Spinal cord (tissue), 10 donors: ENCODE measurements around the gene SSU72. TPM values are rescaled to one million over a fixed set of nuclear protein-coding genes. Genes with fewer than 3 reads are reported as not detected.
"Not testable (repeated sequence)": the region's sequence is repeated elsewhere in the genome, so short reads cannot be mapped to it uniquely, and the experiment has no call there.

ENCODE experiments used
- DNase-seq, 6 donors: peaks; one replicate each; pipeline versions ENCODE4 v3.0.0 to v3.0.0-alpha.2; 2013 to 2015; ENCODE audit warnings: low spot score in 6 of 6, low read depth in 4 of 6
- H3K27ac ChIP-seq: one replicate; pipeline ENCODE4 v1.5.1; 2013; ENCODE audit warnings: low read depth, low read length, control low read depth
- H3K27me3 ChIP-seq: one replicate; pipeline ENCODE4 v1.6.1; 2013; ENCODE audit warnings: low read length; ENCODE audit not compliant: control insufficient read depth, insufficient read depth
- H3K36me3 ChIP-seq: one replicate; pipeline ENCODE4 v1.6.1; 2013; ENCODE audit warnings: low read length; ENCODE audit not compliant: control insufficient read depth, insufficient read depth
- H3K4me1 ChIP-seq: one replicate; pipeline ENCODE4 v1.6.1; 2013; ENCODE audit warnings: low read length; ENCODE audit not compliant: control insufficient read depth, insufficient read depth
- H3K4me3 ChIP-seq: one replicate; pipeline ENCODE4 v1.5.1; 2013; ENCODE audit warnings: low read depth, low read length, control low read depth
- H3K9me3 ChIP-seq: one replicate; pipeline ENCODE4 v1.6.1; 2013; ENCODE audit warnings: low read length; ENCODE audit not compliant: control insufficient read depth, insufficient read depth
- WGBS: methylation state at CpG from one replicate; pipeline ENCODE4 v1.1.5; 2013; ENCODE audit warnings: missing lambda C conversion rate; ENCODE audit not compliant: insufficient coverage; 5-methylcytosine and 5-hydroxymethylcytosine counted together
- polyA plus RNA-seq, 2 donors: library from polyadenylated mRNA; unstranded; fragments of 120-200 nt; gene quantifications; one replicate each; pipeline ENCODE4 v1.2.1, GENCODE V29; 2013; ENCODE audit not compliant: insufficient read length in 2 of 2
- total RNA-seq, 2 donors: library from RNA; depleted of rRNA in 1 of 2; stranded (reverse); fragments of 120-200 nt in 1 of 2; fragments of >200 nt in 1 of 2; gene quantifications; one replicate each; pipeline versions ENCODE4 v1.2.3 to v1.2.4, GENCODE V29; 2013 to 2014
- donor health status: healthy.

Gene SSU72
- total and polyA plus RNA-seq, 4 donors: 42.1 to 121 (median 83.3) TPM

DNA sequence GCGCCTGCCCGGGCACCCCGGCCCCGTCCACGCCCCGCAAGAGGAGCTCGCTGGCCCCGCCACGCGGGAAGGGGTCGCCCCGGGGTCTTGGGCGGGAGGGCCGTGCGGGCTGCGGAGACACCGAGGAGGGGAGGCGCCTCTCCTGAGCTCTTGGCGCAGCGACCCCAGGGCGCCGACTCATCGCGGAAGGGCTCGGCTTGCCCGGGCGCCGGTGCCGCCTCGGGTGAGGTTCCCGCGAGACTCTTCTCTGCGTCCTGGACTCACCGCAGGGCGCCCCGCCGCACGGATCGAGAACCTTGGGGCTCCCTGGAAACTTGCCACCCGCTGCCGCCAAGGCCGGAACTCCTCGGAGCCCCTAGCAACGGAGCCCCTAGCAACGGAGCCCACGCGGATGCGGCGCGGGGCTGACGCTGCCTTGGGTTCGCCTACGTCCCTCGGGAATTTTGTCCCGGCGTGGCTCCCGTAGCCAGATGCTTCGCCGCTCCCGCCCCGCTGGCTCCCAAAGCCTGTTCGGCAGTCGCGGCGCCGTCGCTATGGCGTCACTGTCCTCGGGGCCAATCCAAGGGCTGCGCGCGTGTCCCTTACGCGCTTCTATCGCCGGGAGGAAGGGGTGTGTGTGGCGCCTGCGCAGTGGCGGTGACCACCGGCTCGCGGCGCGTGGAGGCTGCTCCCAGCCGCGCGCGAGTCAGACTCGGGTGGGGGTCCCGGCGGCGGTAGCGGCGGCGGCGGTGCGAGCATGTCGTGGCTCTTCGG lies 63.0 kb downstream of the SSU72 start, which contains the start of gene ATAD3A:
Gene ATAD3A, plus strand, starts transcription at position 630 of the 753 bp plus-strand sequence. Its CDS starts 107 bp downstream, at position 737.
- peaks cover 22% of the 10 kb centered on the region for H3K36me3 ChIP-seq
- peak within 1 kb of the TSS; percentile 94 for H3K27ac ChIP-seq
- peak; percentile 91 to 99 (median 94) for DNase-seq
- no peaks in the 10 kb centered on the region for H3K27me3 ChIP-seq
- WGBS: under 1% methylated on average over 99 of the region's 99 CpGs
- peaks cover 11% of the 10 kb centered on the region for H3K4me1 ChIP-seq
- H3K4me3 ChIP-seq: peak within 1 kb of the TSS; percentile 97
- H3K9me3 ChIP-seq: no peaks in the 10 kb centered on the region

DNA sequence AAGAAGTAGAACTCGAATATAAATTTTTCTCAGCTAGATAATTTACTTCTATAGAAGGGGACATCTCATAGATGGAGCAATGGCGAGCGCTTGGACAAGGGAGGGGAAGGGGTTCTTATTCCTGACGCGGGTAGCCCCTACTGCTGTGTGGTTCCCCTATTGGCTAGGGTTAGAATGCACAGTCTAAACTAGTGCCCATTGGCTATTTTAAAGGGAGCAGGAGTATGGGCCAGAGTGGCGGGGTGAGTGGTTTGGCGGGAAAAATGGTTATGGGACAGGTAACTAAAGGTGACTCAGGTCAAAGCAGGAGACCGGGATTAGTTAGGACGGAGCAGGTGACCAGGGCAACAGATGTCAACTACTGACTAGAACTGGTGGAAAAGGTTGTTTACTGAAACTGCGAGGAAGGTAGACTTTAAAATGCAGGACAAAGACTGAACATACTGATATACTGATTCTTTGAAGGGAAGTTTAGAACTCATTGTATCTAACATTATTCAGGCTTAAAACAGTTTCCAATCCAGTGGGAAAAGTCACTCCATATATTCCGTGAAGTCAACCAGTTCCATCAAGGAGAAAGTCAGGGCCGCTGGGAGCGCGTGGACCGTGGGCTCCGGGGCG lies 63.6 kb downstream of the SSU72 start:
- H3K4me3 ChIP-seq: peak overlapping the region; percentile 97
- H3K27ac ChIP-seq: peak overlapping the region; percentile 94
- no peaks in the 10 kb centered on the region for H3K9me3 ChIP-seq
- DNase-seq: no peak
- no peaks in the 10 kb centered on the region for H3K27me3 ChIP-seq
- peaks cover 11% of the 10 kb centered on the region for H3K4me1 ChIP-seq
- H3K36me3 ChIP-seq: peaks cover 15% of the 10 kb centered on the region
- 4% methylated on average over 15 of the region's 17 CpGs for WGBS

DNA sequence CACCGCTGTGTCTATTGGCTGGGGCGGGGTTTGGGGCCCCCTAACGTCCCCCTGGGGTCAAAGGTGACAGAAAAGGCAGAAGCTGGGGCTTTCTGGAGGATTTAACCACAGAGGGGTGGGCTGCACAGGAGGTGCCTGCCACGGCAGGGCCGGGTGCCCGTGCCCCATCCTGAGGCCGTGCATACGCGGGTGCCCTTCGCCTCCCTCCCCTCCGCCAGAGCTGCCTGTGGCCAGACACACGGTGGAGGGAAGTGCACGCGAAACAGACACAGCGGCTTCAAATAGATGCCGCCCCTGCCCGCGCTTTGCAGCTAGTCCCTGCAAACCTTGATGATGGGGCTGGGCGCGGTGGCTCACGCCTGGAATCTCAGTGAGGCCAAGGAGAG lies 65.2 kb downstream of the SSU72 start:
- not testable (repeated sequence) for DNase-seq, H3K27me3 ChIP-seq, H3K4me3 ChIP-seq, H3K9me3 ChIP-seq, H3K27ac ChIP-seq, H3K36me3 ChIP-seq
- peaks cover 17% of the 10 kb centered on the region for H3K4me1 ChIP-seq
- WGBS: 75% methylated on average over 8 of the region's 21 CpGs

DNA sequence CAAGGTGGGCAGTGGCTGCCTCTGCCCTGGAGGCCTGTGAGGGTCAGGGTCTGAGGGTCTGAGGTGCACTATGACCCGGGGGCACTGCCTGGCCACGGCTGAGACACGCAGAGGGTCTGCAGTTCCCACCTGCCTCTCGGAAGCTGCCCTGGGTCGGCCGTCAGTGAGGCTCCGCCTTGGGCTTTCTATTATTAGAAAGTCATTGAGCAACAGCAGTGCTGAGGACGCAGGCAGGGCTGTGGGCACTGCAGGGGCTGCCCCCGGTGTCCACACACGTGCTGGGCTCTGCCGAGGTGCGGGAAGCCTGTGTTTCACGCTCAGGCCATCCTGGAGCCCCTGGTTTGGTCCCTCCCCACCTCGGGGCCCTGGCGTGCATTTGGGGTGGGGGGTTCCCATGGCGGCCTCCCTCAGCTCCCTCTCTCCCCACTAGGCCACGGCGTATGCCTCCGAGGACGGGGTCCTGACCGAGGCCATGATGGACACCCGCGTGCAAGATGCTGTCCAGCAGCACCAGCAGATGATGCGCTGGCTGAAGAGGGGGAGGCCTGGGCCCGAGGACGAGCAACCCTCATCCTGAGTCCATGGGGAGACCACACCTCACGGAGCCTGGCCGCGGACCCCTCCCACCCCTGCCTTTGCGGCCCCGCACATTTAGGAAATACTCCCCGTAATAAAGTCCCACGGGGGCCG lies 65.7 kb downstream of the SSU72 start:
- H3K4me3 ChIP-seq, DNase-seq: not testable (repeated sequence)
- WGBS: 79% methylated on average over 11 of the region's 34 CpGs

DNA sequence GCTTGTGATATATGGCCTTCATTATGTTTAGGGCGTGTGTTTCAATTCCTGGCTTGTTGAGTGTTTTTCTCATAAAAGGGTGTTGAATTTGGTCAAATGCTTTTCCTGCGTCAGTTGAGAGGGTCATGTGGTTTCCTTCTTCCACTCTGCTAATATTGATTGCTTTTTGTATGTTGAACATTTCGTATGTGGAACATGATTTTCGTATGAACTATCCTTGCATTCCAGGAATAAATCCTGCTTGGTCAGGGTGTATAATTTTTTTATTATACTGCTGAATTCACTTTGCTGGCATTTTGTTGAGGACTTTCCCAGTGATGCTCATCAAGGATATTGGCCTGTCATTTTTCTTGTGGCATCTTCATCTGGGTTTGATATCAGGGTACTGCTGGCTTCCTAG lies 67.4 kb downstream of the SSU72 start:
- Histone ChIP-seq H3K27me3 (no peaks in the 10 kb centered on the region), H3K27ac (no peak overlapping the region), H3K9me3 (no peaks in the 10 kb centered on the region), H3K4me3 (no peak overlapping the region), H3K36me3 (no peaks in the 10 kb centered on the region), H3K4me1 (peaks cover 9% of the 10 kb centered on the region)
- no peak for DNase-seq
- 90% methylated on average over 2 of the region's 4 CpGs for WGBS

More for the DNA sequence above, 65.7 kb downstream of the SSU72 start:
- not testable (repeated sequence) for H3K27me3 ChIP-seq, H3K27ac ChIP-seq, H3K36me3 ChIP-seq, H3K9me3 ChIP-seq
- H3K4me1 ChIP-seq: peaks cover 17% of the 10 kb centered on the region

DNA sequence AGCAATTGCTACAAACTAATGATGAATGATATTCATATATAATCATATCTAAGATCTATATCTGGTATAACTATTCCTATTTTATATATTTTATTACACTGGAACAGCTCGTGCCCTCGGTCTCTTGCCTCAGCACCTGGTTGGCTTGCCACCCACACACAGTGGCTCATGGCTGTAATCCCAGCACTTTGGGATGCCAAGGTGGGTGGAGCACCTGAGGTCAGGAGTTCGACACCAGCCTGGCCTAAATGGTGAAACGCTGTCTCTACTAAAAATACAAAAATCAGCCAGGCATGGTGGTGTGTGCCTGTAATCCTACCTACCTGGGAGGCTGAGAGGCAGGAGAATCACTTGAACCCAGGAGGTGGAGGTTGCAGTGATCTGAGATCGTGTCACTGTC lies 68.9 kb downstream of the SSU72 start:
- not testable (repeated sequence) for H3K36me3 ChIP-seq, H3K27me3 ChIP-seq, H3K4me1 ChIP-seq, H3K4me3 ChIP-seq, DNase-seq, H3K27ac ChIP-seq, H3K9me3 ChIP-seq
- WGBS: no CpG with 5 or more reads among the region's 5 CpGs

DNA sequence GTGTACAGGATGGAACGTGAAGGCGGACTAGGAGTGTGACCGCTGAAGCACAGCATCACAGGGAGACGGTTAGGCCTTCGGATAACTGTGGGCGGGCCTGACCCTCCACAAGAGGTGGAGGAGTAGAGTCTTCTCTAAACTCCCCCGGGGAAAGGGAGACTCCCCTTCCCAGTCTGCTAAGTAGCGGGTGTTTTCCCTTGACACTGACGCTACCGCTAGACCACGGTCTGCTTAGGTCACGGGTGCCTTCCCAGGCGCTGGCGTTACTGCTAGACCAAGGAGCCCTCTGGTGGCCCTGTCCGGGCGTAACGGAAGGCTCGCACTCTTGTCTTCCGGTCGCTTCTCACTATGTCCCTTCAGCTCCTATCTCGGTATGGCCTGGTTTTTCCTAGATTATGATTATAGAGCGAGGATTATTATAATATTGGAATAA lies 69.3 kb downstream of the SSU72 start:
- not testable (repeated sequence) for H3K4me1 ChIP-seq, H3K27me3 ChIP-seq, H3K36me3 ChIP-seq, H3K9me3 ChIP-seq, H3K27ac ChIP-seq, H3K4me3 ChIP-seq
- DNase-seq: peak in 1 of 6 donors; percentile 16
- WGBS: no CpG with 5 or more reads among the region's 22 CpGs

DNA sequence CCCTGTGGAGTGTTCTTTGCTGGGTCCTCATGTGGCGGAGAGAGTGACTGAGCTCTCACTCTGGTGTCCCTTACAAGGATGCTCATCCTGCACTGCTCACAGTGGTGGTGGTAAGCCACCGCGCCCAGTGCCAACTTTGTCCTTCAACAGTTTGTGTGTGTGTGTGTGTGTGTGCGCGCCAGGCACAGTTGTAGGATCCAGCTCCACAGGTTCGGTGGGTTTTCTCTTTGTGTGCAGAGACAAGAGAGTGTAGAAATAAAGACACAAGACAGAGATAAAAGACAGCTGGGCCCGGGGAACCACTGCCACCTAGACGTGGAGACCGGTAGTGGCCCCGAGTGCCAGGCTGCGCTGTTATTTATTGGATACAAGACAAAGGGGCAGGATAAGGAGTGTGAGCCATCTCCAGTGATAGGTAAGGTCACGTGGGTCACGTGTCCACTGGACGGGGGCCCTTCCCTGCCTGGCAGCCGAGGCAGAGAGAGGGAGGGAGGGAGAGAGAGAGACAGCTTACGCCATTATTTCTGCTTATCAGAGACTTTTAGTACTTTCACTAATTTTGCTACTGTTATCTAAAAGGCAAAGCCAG lies 69.8 kb downstream of the SSU72 start:
- H3K4me1 ChIP-seq, H3K4me3 ChIP-seq, H3K27ac ChIP-seq, H3K36me3 ChIP-seq, H3K9me3 ChIP-seq, H3K27me3 ChIP-seq: not testable (repeated sequence)
- 53% methylated on average over 9 of the region's 16 CpGs for WGBS
- DNase-seq: peak in 2 of 6 donors; percentile 47 to 64

DNA sequence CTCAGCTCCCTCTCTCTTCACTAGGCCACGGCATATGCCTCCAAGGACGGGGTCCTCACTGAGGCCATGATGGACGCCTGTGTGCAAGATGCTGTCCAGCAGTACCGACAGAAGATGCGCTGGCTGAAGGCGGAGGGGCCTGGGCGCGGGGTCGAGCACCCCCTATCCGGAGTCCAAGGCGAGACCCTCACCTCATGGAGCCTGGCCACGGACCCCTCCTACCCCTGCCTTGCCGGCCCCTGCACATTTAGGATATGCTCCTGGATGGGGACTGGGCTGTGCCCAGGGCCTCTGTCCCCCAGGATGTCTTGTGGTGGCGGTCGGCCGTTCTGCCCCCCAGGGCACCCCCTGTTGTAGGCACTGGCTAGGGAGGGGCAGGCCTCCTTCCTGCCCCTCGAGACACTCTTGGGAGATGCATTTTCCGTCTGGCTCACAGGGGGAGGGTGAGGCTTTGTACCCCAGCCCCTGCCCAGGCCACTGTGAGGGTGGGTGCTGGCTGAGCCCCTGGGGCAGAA lies 79.1 kb downstream of the SSU72 start:
- DNase-seq, H3K9me3 ChIP-seq, H3K4me3 ChIP-seq, H3K27me3 ChIP-seq, H3K4me1 ChIP-seq, H3K27ac ChIP-seq: not testable (repeated sequence)
- 99% methylated on average over 13 of the region's 18 CpGs for WGBS
- H3K36me3 ChIP-seq: peaks cover 48% of the 10 kb centered on the region
